GM21515 (cell line): ENCODE results near the gene EXOC4.

ENCODE experiments used
- ATAC-seq: cut with Tn5 transposase; IDR thresholded peaks from one replicate; pipeline ENCODE4 v1.9.1; 2021; ENCODE audit not compliant: unreplicated experiment

Gene EXOC4

DNA sequence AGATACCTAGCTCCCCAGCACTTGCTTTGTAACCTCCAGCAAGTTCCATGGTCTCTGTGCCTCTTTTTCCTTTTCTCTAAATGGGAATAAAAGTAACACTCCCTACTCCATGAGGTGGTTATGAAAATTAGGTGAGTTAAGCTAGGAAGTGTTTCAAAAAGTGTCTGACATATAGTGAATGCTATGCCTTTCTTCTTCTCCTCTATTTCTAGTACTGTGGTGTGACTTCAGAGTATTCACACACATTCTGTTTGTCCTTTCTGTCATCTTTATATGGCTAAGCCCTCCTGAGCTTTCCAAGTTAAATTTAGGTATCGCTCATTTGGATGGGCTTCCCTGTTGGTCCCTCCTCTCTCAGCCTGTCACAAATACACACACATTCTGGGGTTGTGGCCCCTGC, 229.7 kb downstream of the EXOC4 start:
- ATAC-seq, result no peak

DNA sequence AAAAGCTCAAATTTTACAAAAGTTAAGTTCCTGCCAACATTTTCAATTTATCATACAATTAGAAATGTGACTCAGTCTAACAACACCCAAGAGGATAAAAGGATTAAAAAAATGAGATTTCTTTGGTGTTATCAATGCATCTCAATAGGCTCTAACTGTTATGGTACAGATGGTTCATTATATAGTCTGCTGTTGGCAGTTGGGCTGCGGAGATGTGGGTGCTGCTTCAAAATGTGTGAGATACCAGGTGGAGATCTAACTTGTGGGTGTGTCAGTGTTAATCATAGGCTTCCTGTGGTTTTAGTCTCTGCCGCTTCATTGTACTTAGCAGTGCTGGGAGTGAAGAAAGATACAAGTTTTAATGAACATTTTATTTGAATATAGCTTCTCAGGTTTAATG, 231.2 kb downstream of the EXOC4 start:
- no peak for ATAC-seq

DNA sequence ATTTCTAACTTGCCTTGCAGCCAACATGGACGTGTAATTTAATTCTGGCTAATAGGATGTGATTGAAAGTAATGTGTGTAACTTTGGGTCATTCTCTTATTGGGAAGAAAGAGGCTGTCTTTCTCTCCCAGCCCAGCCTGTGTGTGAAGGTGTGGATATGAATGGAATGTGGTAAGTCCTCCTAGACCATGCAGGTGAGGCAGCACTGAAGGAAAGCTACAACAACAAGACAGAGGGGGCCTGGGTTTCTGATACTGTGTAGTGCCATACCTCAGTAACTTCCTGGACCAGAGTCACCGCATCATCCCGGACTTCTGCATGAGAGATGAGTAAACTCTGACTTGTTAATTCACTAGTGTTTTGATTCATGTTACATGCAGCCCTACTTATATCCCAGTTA, 237.0 kb downstream of the EXOC4 start:
- no peak for ATAC-seq

DNA sequence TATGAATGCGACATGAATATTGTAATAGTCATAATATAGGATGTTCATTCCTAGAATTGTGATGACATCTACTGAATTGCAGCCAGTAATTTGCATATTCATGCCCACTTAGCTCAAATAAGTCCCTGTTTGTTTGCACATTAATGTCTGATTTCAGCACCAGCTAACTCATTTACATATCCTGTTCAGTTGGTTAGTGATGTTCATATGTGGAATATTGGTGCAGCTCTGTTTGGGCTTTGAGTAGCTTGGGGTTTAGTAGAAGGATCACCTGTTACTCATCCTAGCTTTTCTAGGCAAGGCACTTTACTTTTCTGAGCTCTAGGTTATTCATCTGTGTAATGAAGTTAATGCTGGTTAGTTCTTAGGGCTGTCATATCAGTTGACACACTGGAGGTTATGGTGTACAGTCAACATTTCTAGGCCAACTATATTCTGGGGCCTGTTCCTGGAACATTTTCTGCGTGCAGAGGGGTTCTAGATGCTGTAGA, 238.4 kb downstream of the EXOC4 start:
- no peak for ATAC-seq

DNA sequence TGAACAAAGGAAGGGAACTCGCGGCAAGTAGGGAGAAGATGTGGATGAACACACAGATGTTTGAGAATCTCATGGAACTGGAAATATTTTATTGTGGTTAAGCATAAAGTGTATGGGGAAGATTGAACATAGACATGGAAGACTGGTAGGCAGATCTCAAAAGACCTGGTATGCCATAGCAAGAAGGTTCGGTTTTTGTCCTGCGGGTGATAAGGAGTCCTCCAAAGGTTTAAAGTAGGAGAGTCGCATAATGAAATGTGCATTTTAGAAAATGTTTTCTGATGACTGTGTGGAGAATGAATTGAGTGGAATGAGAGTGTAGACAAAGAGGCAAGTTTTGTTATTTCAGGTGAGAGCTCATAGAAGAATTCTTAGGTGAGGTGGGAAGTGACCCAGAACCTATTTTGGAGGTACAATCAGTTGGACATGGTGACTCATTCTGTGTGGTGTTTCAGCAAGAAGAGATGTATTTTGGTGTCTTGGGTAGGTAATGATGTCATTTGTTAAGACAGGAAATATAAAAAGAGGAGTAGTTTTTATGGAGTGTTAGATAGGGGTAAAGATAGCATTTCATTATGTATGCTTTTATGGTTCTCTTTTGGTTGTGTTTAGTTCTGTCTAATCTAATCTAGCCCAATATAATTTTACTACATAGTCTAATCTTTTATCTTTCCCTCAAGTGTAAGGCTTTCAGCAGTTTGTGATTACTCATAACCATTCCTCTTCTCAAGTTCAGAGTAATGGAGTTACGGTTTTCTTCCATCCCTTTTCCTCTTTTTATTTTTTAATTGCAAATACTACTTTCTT, 239.2 kb downstream of the EXOC4 start:
- no peak for ATAC-seq

DNA sequence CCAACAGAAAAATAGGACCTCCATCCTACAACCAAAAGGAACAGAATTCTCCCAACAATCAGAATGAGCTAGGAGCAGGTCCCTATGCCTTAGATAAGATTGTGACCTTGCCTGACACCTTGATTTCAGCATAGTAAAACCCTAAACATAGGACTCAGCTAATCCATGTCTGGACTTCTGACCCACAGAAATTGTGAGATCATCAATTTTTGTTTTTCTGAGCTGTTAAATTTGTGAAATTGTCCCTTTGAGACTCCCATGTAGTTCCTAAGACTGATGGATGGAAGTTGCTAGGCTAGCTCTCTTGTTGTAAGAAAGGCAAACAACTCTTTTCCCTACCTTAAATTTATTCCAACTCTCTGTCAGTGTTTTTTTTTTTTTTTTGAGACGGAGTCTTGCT, 244.2 kb downstream of the EXOC4 start:
- ATAC-seq, result no peak

DNA sequence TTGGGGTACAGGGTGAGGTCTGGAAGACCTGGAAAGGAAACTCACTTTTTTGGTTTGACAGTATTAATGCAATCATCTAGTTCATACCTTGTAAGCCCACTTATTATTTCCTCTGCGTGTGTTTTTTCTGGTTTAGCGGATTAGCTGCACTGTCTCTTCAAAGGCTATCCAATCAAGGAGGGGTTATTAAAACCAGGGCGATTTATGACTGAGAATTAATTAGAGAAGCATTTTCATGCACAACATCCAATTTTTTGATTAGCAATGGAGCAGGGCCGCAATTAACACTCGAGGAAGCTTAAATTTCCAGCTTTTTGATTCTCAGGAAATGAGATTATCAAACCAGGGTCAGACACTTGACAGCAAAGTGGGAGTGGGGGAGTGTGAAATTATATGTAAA, 248.9 kb downstream of the EXOC4 start:
- no peak for ATAC-seq

DNA sequence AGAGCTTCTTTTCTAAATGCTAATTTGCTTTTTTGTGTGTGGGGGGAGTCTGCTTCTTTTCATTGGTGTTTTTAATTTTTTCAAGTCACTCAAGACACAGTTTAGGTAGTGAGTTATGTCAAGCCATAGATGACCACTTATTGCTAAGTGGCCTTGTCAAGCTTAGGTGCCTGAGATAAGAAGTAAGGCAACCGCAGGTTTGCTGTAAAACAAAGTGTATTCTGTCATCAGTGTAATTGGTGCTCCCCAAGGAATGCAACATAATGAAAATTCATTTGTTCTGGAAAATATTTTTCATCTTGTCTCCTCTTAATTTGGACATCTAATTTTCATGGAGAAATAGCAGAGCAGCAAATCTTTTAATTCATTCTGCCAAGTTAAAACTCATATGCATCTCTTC, 249.6 kb downstream of the EXOC4 start:
- no peak for ATAC-seq

DNA sequence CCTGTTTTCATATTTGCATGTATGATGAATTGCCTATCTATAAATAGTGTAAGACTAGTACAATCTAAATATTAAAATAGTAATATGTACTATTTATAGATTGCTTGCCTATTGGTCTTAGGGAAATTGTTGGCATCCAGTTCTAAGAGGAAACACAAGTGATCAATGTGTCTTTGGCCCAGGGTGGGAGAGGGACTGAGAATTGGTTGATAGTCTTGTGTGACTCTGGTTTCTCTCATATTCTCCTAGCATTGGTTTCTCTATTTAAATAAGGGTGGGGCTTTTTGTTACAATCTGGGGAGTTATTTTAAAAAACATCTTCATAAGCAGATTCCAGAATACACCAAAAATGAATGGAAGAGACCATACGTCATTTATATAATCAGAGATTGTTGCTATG, 250.1 kb downstream of the EXOC4 start:
- no peak for ATAC-seq

DNA sequence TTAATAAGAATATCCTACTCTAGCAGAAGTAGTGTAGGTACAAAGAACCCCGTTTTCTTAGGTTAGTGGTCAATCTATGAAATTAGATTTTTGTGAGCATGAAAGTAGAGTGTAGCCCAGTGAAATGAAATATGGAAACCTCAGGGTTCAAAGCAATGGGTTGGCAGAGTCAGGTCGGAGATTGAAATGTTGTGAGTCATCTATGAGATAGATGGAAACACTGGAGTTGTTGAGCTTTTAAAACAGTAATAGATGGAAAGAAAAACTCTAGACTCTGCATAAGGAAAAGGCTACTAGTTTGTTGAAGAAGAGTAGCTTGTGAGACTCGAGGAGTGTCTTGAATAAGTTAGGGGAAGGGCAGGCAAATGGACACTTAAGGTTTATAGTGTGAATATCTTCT, 251.9 kb downstream of the EXOC4 start:
- ATAC-seq, result no peak

DNA sequence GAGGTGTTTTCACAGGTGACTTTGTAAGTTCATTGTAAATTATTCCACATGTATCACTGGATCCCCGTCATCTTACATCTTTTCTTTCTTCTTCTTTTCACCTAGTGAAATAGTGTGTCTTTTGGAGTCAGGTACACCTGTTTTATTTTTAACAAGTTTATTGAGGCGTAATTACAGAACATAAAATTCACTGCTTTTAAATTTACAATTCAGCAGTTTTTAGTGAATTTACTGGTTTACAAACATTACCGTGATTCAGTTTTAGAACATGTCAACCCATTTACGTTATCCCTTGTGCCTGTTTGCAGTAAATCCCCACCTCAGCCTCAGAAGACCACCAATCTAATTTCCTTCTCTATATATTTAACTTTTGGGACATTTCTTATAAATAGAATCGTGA, 256.9 kb downstream of the EXOC4 start:
- ATAC-seq, result no peak

DNA sequence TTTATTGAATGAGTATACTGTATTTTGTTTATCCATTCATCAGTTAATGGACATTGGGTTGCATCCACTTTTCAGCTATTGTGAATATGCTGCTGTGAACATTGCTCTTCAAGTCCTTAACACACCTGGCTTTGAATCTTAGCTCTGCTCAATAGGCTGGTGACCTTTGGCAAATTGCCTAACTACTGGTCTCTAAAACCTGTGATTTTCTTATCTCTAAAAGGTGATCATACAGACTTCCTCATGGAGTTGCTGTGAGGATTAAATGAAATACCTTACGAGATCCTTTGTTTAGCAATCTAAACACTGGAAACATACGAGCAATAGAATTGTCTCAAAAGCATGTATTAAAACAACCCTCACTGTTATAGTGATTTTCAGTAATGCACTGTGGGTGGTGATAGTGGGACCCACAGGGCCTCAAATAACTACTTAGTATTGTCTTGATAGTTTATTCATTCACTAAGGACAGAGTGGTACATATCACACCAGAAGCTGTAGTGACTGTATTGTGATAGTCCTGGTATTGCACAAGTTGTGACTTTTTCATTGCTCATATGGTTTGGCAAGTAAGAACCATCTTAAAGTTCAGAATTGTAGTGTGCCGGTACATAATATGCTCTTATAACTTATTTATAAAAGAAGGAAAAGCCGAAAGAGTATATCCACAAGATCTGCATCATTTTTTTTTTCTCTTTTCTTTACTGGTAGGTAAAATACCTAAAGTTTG, 257.6 kb downstream of the EXOC4 start:
- ATAC-seq, result no peak

DNA sequence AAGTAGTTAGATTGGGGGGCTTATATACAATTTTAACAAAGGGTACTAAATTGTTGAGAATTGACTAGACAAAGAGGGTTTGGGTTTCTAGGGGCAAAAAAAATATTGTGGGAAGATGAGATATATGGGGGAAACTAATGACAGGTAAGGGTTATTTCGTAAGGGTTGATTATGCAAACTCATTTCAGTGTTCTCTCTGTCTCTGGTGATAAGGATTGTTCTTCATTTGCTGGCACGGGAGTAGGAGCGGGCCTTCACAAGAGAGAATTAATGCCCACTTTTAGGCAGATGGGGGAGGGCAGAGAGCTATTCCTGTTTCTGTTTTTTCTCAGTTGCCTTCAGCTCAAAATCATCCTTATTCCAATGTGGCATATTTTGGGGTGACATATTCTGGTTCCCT, 258.4 kb downstream of the EXOC4 start:
- no peak for ATAC-seq

DNA sequence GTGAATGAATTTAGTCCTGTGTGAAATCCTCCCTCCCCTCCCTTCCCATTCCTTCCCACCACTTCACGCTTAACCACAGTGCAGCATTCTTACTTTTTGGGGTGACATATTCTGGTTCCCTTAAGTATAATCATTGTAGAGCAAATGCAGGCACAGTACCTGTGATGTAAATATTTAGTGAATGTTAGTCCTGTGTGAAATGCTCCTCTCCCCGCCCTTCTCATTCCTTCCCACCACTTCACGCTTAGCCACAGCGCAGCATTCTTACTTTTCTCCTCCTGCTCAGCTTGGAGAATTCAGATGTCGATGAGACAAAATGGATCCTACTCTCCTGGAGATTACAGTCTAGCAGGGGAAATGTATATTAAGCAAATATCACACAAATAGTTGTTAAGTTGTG, 258.8 kb downstream of the EXOC4 start:
- no peak for ATAC-seq

DNA sequence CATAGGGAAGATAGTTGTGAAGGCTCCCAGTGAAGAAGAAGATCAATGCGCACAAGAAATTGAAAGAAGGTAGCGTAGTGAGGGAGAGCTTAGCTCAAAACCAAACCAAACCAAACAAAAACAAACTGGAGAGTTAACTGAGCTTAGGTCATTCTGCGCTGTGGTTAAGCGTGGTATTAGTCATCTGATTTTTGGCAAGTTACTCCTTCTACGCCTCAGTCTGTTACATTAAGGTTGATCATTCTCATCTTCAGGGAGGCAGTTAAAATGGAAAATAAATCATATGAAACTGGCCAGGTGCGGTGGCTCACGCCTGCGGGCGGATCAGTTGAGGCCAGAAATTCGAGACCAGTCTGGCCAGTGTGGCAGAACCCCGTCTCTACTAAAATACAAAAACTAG, 259.7 kb downstream of the EXOC4 start:
- no peak for ATAC-seq

DNA sequence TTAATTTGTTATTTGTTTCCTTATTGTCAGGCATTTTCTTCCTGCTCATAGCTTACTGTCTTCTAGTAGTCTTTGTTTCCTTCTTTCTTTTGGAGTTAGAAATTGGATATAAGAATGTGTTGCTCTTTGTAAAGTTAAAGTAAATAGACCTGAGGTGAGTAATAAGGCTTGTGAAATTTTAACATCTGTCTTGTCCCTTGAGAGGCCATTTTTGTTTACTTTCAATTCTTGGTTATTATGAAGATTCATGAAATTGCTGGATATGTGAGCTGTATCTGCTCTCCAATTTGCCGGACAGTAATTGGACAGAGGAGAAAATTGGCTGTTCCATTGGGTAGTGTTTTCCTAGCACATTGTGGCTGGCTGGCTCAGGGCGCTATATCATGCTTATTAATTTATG, 260.7 kb downstream of the EXOC4 start:
- no peak for ATAC-seq

DNA sequence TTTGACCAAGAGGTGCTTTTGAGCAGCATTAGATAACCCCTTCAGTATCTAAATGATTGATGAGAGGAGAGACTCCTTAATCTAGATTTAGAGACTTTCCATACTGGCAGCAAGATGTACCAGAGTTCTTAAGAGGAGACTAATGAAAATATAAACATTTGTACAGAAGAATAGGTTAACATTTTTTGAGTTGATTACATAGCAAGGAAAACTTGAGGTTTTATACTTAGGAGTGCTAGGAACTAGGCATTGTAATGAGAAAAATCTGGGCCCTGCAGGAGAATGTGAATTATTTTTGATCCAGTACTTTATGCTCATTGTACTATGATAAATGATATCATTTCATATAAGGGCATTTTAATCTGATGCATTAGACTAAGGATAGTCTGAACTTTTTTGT, 261.7 kb downstream of the EXOC4 start:
- ATAC-seq, result no peak

DNA sequence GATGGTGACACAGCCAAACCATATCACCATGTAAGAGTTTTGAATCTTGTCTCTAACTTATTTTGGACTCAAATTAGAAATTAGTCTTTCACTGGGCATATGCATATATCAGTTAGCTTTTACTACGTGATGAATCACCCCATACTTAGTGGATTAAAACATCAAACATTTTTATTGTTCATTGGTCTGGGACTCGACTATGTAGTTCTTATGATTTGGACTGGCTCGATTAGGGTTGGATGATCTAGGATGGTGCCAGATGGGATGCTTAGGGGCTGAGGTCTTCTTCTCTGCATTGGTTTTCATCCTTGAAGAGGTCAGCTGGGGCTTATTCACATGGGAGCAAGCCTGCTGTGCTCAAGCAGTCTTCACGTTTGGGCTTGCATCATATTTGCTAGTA, 264.9 kb downstream of the EXOC4 start:
- ATAC-seq, result no peak

DNA sequence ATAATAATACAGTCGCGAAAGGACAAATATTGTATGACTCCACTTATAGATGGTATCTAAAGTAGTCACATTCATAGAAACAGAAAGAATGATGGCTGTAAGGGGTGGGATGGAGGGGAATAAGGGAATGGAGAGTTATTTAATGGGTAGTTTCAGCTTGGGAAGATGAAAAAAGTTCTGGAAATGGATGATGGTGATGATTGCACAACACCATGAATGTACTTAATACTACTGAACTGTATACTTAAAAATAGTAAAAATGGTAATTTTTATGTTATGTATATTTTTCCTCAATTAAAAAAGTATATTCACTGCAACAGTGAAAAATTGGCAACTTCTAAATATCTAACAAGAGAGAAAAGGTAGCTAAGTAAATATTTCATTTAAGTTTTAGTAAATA, 265.8 kb downstream of the EXOC4 start:
- ATAC-seq, result no peak

DNA sequence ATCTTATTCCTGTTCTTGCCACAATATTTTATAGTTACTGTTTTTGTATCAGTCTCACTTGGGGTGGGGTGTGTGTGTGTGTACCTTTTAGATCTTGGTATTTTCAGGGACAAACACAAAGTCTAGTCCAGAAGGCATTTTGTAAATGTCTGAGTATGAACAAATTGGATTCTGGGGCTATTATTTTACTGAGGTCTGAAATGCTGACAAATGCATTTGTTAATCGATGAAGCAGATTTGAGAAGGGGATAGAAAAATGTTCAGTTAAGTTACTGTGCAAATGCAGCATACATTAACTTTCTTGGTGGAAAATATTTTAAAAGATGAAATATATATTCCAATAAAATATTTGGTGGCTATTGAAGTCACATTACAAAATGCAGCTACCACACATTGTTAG, 267.4 kb downstream of the EXOC4 start:
- no peak for ATAC-seq

DNA sequence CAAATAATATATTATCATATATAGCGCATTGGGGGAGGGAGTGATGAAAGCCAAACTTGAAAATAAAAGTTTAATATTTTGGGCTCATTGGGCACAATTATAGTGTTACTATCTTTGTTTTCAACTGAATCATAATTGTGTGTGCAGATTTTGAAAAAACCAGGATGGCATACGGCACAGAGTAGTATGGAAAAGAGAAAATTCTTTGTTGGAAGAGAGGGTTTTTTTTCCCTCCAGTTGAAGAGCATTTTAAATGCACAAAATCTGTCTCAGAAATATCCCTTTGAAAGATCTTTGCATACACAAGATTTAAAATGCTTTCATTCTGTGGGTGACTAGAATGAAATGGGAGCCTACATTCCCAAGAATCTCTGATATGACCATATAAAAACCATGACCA, 269.6 kb downstream of the EXOC4 start:
- no peak for ATAC-seq

DNA sequence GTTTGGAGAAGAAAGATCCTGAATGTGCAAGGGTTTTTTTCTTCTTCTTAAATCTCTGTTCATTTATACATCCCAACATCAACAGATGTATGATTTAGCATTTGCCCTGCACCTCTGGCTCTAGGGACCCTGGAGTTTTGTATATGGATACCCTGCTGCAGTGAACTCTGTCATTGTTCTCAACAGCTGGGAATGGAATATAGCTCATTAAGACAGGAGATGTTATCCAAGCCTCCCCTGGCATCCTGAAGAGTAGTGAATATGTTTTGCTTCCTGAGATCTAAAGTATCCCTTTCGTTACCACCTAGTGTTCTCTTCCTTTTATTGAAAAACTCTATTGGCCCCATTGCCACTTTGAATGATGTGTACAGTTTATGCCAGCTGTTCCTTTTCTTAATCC, 275.9 kb downstream of the EXOC4 start:
- ATAC-seq, result no peak

DNA sequence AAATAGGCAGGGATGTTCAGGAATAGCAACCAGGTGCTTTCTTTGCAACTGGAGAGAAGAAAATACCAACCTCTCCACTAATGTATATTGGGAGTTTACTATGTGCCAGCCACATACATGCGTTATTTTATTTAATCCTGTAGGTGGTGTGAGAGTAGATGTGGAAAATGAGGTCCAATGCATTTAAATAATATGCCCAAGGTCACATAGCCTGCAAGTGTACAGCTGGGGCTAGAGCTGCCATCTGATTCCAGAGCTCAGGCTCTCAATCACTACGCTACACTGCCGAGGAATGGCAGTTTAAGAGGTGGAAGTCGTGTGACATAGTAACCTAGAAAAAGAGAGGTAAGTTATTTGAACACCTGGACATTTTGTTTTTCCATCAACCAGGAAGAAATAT, 277.0 kb downstream of the EXOC4 start:
- no peak for ATAC-seq
